Activated T-helper 2 cell treated with anti-CD3 and anti-CD28 coated beads, Interferon-gamma antibody, Interleukin-2, Interleukin-4, amounts not matched to agents 10 μg/mL and 5 μg/mL and 100 μg/mL, durations not matched to agents 14 hours and 24 hours and 36 hours (primary cell): Measurements from ENCODE around the gene MCM5. TPM values are rescaled to one million over a fixed set of nuclear protein-coding genes. Genes with fewer than 3 reads are reported as not detected.
A peak's percentile ranks its signal among the peaks of the same experiment; 100 is the strongest.

ENCODE experiments used
- DNase-seq: peaks from one replicate; pipeline ENCODE4 v3.0.0; 2021; ENCODE audit warnings: low spot score
- H3K27ac Mint-ChIP-seq: one replicate; pipeline ENCODE4 v1.8.0; 2021; ENCODE audit warnings: mixed read lengths
- H3K27me3 Mint-ChIP-seq: one replicate; pipeline ENCODE4 v1.8.0; 2021; ENCODE audit warnings: low read depth, mixed read lengths
- H3K36me3 Mint-ChIP-seq: one replicate; pipeline ENCODE4 v1.8.0; 2021; ENCODE audit warnings: low read depth, mixed read lengths
- H3K4me1 Mint-ChIP-seq: one replicate; pipeline ENCODE4 v1.8.0; 2021; ENCODE audit warnings: low read depth, mixed read lengths
- H3K4me3 Mint-ChIP-seq: one replicate; pipeline ENCODE4 v1.8.0; 2021; ENCODE audit warnings: low read depth, mild to moderate bottlenecking, moderate library complexity, mixed read lengths
- H3K9me3 Mint-ChIP-seq: one replicate; pipeline ENCODE4 v1.8.0; 2021; ENCODE audit warnings: mixed read lengths
- intact Hi-C: fragments of 100-400 bp; cut with micrococcal nuclease; formaldehyde crosslinking; loops from one replicate; pipeline ENCODE4 v1.15.1; 2023
- total RNA-seq: library from RNA; stranded (reverse); gene quantifications from 2 replicates; pipeline ENCODE4 v1.2.3, GENCODE V29; 2022

The MCM5 gene
- total RNA-seq, 1 donor from 2014 or later, result 286 TPM

DNA sequence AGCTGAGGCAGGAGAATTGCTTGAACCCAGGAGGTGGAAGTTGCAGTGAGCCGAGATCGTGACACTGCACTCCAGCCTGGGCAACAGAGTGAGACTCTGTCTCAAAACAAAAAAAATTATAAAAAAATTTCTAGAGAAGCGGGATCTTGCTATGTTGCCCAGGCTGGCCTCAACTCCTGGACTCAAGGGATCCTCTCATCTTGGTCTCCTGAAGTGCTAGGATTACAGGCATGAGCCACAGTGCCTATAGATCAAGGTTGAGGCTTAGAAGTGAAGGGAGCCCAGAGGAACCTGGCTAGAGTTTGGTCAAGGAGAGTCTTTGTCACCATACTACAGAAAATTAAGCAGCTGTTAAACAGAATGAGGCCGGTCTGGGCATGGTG, 1.4 kb upstream of the MCM5 start:
- H3K4me1 Mint-ChIP-seq, result peaks cover 22% of the 10 kb centered on the region
- H3K27ac Mint-ChIP-seq, result peak overlapping the region; percentile 99
- H3K4me3 Mint-ChIP-seq, result peak overlapping the region; percentile 99
- no peaks in the 10 kb centered on the region for H3K9me3 Mint-ChIP-seq
- peaks cover 31% of the 10 kb centered on the region for H3K36me3 Mint-ChIP-seq
- intact Hi-C loops, result no loop called here
- no peak for DNase-seq
- no peaks in the 10 kb centered on the region for H3K27me3 Mint-ChIP-seq

DNA sequence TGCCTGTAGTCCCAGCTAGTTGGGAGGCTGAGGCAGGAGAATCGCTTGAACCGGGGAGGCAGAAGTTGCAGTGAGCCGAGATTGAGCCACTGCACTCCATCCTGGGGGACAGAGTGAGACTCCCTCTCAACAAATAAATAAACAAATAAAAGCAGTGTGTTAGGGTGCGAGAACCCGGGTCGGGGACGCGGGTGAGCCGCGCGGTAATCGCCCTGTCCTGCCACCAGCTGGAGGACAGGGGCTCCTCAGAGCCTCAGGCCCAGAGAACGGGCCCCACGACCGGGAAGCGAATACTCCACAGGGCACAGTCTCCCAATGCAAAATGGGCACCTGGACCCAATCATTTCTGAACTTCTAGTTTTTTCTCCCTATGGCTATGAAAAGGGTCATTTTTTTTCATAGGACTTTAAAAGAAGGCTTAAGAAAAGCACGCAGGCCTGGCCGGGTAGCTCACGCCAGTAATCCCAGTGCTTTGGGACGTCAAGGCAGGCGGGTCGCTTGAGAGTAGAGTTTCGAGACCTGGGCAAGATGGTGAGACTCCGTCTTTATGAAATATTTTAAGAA, 744 bp upstream of the MCM5 start:
- intact Hi-C loops, result no loop called here
- Mint-ChIP-seq H3K9me3 (no peaks in the 10 kb centered on the region), H3K4me3 (peak overlapping the region; percentile 99), H3K27me3 (no peaks in the 10 kb centered on the region), H3K36me3 (peaks cover 38% of the 10 kb centered on the region), H3K4me1 (peaks cover 19% of the 10 kb centered on the region), H3K27ac (peak overlapping the region; percentile 99)
- DNase-seq, result no peak

DNA sequence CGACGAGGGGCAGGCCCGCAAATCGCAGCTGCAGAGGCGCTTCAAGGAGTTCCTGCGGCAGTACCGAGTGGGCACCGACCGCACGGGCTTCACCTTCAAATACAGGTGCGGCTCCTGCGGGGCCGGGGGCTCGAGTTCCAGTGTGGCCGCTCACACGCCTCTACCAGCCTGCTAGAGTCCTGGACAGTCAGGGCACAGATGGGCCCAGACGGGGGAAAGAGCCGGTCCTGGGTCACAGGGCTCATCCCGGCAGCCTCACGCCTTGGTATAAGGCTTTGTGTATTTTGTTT, 506 bp downstream of the MCM5 start:
- H3K9me3 Mint-ChIP-seq, result no peaks in the 10 kb centered on the region
- no peaks in the 10 kb centered on the region for H3K27me3 Mint-ChIP-seq
- peak overlapping the region; percentile 99 for H3K4me3 Mint-ChIP-seq
- H3K4me1 Mint-ChIP-seq, result peaks cover 18% of the 10 kb centered on the region
- H3K36me3 Mint-ChIP-seq, result peaks cover 46% of the 10 kb centered on the region
- intact Hi-C loops, result loop anchor here (2.0 kb wide), 1 partner anchor 50 kb away; no protein-coding TSS in a partner anchor
- DNase-seq, result no peak
- H3K27ac Mint-ChIP-seq, result peak overlapping the region; percentile 99

DNA sequence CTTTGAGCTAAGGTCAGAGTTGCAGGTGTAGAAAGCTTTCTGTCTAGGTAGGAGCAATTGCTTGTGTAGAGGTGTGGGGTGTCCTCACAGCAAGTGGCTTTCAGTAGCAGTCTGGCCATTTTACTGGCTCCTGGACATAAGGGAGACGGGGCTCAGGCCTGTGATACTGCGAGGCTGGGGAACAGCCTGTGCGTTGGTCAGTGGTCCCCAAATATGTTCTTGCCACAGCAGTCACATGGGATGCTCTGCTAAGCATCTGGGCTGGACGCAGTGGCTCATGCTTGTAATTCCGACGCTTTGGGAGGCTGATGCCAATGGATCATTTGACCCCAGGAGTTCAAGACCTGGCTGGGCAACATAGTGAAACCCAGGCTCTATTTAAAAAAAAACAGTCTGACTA, 1.9 kb downstream of the MCM5 start:
- H3K27ac Mint-ChIP-seq, result no peak overlapping the region
- peaks cover 22% of the 10 kb centered on the region for H3K4me1 Mint-ChIP-seq
- H3K4me3 Mint-ChIP-seq, result peak overlapping the region; percentile 99
- H3K9me3 Mint-ChIP-seq, result no peaks in the 10 kb centered on the region
- no peak for DNase-seq
- intact Hi-C loops, result loop anchor here (2.0 kb wide), 1 partner anchor 51 kb away; no protein-coding TSS in a partner anchor
- H3K36me3 Mint-ChIP-seq, result peaks cover 57% of the 10 kb centered on the region
- no peaks in the 10 kb centered on the region for H3K27me3 Mint-ChIP-seq

DNA sequence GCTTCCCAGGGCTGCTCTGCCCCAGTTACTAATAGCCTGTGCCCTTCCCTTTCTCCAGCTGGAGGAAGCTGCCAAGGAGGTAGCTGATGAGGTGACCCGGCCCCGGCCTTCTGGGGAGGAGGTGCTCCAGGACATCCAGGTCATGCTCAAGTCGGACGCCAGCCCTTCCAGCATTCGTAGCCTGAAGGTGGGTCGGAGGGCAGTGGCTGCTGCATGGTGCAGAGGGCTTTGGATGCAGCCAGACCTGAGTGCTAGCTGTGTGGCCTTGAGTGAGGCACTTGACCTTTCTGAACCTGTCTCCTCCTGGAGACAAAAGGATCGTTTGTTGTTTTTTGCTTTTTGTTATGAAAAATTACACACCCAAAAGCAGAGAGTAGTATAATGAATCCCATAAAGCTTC, 3.4 kb downstream of the MCM5 start:
- Mint-ChIP-seq H3K4me3 (no peak overlapping the region), H3K9me3 (no peaks in the 10 kb centered on the region), H3K36me3 (peaks cover 71% of the 10 kb centered on the region), H3K27ac (no peak overlapping the region), H3K4me1 (peaks cover 25% of the 10 kb centered on the region), H3K27me3 (no peaks in the 10 kb centered on the region)
- DNase-seq, result no peak
- intact Hi-C loops, result no loop called here

DNA sequence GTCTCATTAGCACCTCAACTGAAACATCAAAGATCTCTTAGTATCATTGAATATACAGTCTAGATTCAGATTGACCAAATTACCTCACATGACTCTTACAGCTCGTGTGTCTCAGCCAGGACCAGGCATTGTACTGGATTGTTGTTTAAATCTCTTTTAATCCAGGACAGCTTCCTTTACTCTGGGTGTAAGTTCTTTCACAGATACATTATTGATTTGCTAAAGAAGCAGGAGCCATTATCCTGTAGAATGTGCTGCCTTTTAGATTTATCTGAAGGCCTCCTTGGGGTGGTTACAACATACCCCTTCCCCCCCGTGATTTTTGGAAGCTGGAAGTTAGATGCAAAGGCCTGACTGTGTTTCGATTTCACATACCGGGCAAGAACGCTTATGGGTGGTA, 4.2 kb downstream of the MCM5 start:
- no peak for DNase-seq
- Mint-ChIP-seq H3K27me3 (no peaks in the 10 kb centered on the region), H3K36me3 (peaks cover 80% of the 10 kb centered on the region), H3K27ac (no peak overlapping the region), H3K4me1 (peaks cover 26% of the 10 kb centered on the region), H3K4me3 (no peak overlapping the region), H3K9me3 (no peaks in the 10 kb centered on the region)
- intact Hi-C loops, result no loop called here

DNA sequence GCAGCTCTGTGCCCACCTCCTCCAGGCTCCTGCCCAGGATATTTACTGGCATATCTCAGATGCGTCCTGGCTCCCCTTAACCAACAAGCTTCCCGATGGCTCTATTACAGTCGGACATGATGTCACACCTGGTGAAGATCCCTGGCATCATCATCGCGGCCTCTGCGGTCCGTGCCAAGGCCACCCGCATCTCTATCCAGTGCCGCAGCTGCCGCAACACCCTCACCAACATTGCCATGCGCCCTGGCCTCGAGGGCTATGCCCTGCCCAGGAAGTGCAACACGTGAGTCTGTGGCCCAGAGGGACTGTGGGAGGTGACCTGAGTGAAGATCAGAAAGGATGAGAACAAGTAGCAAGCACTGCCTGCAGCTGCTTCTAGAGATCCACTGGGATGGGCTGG, 6.5 kb downstream of the MCM5 start:
- no peak for DNase-seq
- Mint-ChIP-seq H3K4me3 (no peak overlapping the region), H3K9me3 (no peaks in the 10 kb centered on the region), H3K36me3 (peaks cover 89% of the 10 kb centered on the region), H3K4me1 (peaks cover 29% of the 10 kb centered on the region), H3K27ac (peak overlapping the region; percentile 35), H3K27me3 (no peaks in the 10 kb centered on the region)
- intact Hi-C loops, result no loop called here

DNA sequence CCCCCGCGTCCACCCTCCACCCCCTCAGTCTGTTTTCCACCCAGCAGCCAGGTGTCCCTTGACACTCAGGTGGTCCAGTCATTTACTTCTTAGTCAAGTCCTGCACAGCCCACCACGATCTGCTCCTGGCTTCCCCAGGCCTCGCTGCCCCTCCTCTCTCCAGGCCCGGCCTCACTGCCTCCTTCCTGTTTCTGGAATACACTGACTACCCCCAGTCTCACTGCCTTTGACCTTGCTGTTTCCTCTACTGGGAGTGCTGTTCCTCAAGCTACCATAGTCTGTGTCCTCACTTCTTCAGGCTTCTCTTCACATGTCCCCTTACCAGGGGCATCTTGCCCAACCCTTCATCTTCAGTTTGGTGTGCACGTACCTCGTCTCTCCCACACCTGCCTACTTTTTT, 7.4 kb downstream of the MCM5 start:
- DNase-seq, result no peak
- H3K4me1 Mint-ChIP-seq, result peaks cover 23% of the 10 kb centered on the region
- intact Hi-C loops, result no loop called here
- H3K27me3 Mint-ChIP-seq, result no peaks in the 10 kb centered on the region
- no peak overlapping the region for H3K27ac Mint-ChIP-seq
- H3K9me3 Mint-ChIP-seq, result no peaks in the 10 kb centered on the region
- no peak overlapping the region for H3K4me3 Mint-ChIP-seq
- peaks cover 89% of the 10 kb centered on the region for H3K36me3 Mint-ChIP-seq

DNA sequence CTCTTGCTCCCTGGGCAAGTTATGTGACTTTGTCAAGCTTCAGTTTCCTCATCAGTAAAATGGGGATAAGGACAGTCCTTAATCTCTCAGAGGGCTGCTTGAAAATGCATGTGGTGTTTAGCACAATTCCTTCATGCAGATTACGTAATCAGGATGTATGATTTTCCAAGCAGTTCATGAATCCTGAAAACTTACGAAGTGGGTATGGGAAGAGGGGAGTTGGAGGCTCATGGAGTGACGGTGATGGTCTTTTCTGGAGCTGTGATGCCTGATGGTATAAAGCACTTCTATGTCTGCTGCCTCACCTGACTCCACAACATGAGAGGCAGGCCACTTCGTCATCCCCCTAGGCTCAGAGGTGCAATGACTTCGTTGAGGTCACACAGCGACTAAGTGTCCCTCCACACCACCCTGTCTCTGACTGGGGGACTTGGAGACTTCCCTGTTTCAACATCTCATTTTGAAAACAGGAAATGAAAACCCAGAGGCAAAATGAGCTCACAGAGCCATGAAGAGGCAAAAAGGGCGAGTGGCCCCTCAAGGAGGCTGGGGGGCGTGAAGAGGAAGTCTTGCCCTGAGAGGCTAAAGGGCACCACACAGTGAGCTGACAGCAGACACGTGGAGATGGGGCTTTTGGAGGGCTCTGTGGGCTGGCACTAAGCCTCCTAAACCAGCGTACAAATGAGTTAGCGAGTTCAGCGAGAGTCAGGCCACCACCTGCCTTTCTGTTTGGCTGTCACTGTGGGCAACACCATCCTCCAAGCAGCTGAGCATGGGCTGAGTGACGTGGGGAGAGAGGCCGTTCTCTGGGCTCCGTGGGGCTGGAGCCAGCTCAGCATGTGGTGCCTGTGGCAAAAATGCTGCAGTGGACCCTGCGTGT, 10.1 kb downstream of the MCM5 start:
- peak overlapping the region; percentile 70 for H3K27ac Mint-ChIP-seq
- no peak for DNase-seq
- intact Hi-C loops, result no loop called here

DNA sequence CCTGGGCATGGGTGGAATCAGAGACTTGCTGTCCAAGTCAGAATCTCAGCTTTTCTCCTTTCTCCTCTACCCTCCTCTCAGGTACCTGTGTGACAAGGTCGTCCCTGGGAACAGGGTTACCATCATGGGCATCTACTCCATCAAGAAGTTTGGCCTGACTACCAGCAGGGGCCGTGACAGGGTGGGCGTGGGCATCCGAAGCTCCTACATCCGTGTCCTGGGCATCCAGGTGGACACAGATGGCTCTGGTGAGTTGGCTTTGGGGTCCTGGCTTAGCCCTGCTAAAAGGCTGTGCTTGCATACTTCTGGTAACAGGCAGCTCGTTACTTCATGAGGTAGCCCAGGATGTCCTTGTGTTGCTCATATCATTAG, 10.7 kb downstream of the MCM5 start:
- intact Hi-C loops, result no loop called here
- H3K4me1 Mint-ChIP-seq, result peaks cover 17% of the 10 kb centered on the region
- no peak for DNase-seq
- H3K27ac Mint-ChIP-seq, result no peak overlapping the region
- H3K36me3 Mint-ChIP-seq, result peaks cover 86% of the 10 kb centered on the region
- no peak overlapping the region for H3K4me3 Mint-ChIP-seq
- no peaks in the 10 kb centered on the region for H3K27me3 Mint-ChIP-seq
- H3K9me3 Mint-ChIP-seq, result no peaks in the 10 kb centered on the region

More for the DNA sequence above, 10.1 kb downstream of the MCM5 start:
- no peak overlapping the region for H3K4me3 Mint-ChIP-seq
- H3K9me3 Mint-ChIP-seq, result no peaks in the 10 kb centered on the region
- peaks cover 79% of the 10 kb centered on the region for H3K36me3 Mint-ChIP-seq
- H3K4me1 Mint-ChIP-seq, result peaks cover 17% of the 10 kb centered on the region
- H3K27me3 Mint-ChIP-seq, result no peaks in the 10 kb centered on the region

DNA sequence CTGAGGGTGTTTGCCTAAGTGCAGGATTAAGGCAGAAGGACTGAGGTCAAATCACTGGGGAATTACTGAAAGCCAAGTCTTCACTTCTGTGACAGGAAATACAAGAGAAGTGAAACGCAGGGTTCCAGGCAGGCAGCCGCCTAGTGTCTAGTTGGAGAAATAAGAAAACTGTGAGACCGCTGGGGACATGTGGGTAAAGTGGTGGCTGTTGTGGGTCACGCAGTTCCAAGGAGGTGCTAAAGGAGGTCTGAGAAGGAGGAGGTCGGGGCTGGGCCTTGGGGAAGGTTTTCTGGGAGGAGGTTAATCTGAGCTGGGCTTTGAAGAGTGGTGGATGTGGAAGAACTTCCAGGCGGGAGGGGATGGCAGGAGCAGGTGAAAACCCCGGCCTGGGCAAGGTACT, 11.2 kb downstream of the MCM5 start:
- no peaks in the 10 kb centered on the region for H3K9me3 Mint-ChIP-seq
- H3K27ac Mint-ChIP-seq, result peak overlapping the region; percentile 34
- H3K4me1 Mint-ChIP-seq, result peaks cover 17% of the 10 kb centered on the region
- no peak overlapping the region for H3K4me3 Mint-ChIP-seq
- no peak for DNase-seq
- intact Hi-C loops, result no loop called here
- peaks cover 87% of the 10 kb centered on the region for H3K36me3 Mint-ChIP-seq
- H3K27me3 Mint-ChIP-seq, result no peaks in the 10 kb centered on the region

DNA sequence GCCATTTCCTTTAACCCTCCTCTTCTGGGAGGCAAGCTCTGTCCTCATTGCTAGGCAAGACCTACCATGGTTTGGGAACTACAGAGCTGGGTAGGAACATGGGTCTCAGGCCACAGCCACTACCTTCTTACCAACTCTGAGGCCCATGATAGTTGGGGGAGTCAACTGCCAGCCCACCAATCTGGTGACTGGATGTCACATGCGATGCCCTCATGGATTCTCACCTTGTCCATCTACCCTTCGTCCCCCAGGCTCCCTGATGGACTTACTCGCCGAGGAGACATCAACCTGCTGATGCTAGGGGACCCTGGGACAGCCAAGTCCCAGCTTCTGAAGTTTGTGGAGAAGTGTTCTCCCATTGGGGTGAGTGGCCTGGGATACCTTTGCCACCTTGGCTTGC, 13.7 kb downstream of the MCM5 start:
- Mint-ChIP-seq H3K27ac (no peak overlapping the region), H3K36me3 (peaks cover 71% of the 10 kb centered on the region), H3K27me3 (no peaks in the 10 kb centered on the region), H3K4me3 (no peak overlapping the region), H3K9me3 (no peaks in the 10 kb centered on the region), H3K4me1 (peaks cover 10% of the 10 kb centered on the region)
- intact Hi-C loops, result no loop called here
- DNase-seq, result no peak

DNA sequence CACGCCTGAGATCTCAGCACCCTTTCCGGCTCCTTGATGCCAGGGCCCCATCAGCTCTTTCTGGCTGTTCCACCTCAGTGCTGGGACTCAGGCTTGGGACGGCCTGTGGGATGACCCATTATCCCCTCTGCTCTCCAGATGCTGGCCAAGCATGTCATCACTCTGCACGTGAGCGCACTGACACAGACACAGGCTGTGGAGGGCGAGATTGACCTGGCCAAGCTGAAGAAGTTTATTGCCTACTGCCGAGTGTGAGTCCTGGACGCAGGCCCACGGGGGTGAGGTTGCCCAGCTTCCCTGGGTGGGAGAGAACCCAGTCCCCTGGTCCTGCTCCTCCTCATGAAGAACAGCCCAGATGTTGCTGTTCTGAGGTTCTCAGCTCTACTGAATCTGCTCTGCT, 17.7 kb downstream of the MCM5 start:
- intact Hi-C loops, result no loop called here
- DNase-seq, result no peak
- H3K4me3 Mint-ChIP-seq, result no peak overlapping the region
- H3K27me3 Mint-ChIP-seq, result no peaks in the 10 kb centered on the region
- H3K4me1 Mint-ChIP-seq, result no peaks in the 10 kb centered on the region
- peaks cover 67% of the 10 kb centered on the region for H3K36me3 Mint-ChIP-seq
- H3K9me3 Mint-ChIP-seq, result no peaks in the 10 kb centered on the region
- H3K27ac Mint-ChIP-seq, result no peak overlapping the region
